Neuronal stem cell (in vitro differentiated cells): Measurements from ENCODE around the gene GATA3.
A peak's percentile ranks its signal among the peaks of the same experiment; 100 is the strongest.

Experiments used
- DNase-seq: peaks from one replicate; pipeline ENCODE4 v3.0.0-alpha.2; 2013; ENCODE audit warnings: low spot score
- H2AFZ ChIP-seq: one replicate; pipeline ENCODE4 v1.6.1; 2013; ENCODE audit warnings: mild to moderate bottlenecking, low read length, inconsistent platforms
- H2AK5ac ChIP-seq: 2 replicates; pipeline ENCODE4 v1.6.1; 2013; ENCODE audit warnings: low read depth, mild to moderate bottlenecking, inconsistent platforms, low read length, moderate library complexity, mixed read lengths
- H2BK120ac ChIP-seq: 2 replicates; pipeline ENCODE4 v1.6.1; 2013; ENCODE audit warnings: low read depth, mild to moderate bottlenecking, inconsistent platforms, low read length, moderate library complexity, mixed read lengths
- H2BK12ac ChIP-seq: one replicate; pipeline ENCODE4 v1.6.1; 2013; ENCODE audit warnings: low read length, inconsistent platforms
- H2BK15ac ChIP-seq: 2 replicates; pipeline ENCODE4 v1.6.1; 2013; ENCODE audit warnings: mild to moderate bottlenecking, low read length, inconsistent platforms, mixed read lengths
- H2BK5ac ChIP-seq: one replicate; pipeline ENCODE4 v1.6.1; 2013; ENCODE audit warnings: inconsistent platforms, mild to moderate bottlenecking, low read length, moderate library complexity
- H3K14ac ChIP-seq: one replicate; pipeline ENCODE4 v1.6.1; 2013; ENCODE audit warnings: low read length, inconsistent platforms
- H3K18ac ChIP-seq: 2 replicates; pipeline ENCODE4 v1.6.1; 2013; ENCODE audit warnings: low read length, inconsistent platforms
- H3K23ac ChIP-seq: 2 replicates; pipeline ENCODE4 v1.6.1; 2013; ENCODE audit warnings: low read depth, mild to moderate bottlenecking, mixed read lengths, low read length, inconsistent platforms; ENCODE audit not compliant: poor library complexity
- H3K27ac ChIP-seq: replicated peaks from 3 replicates; pipeline ENCODE4 v1.5.1; 2013; ENCODE audit warnings: low read length, inconsistent platforms
- H3K27me3 ChIP-seq, 3 experiments: 2 replicates each; pipeline ENCODE4 v1.6.1; 2013; ENCODE audit warnings: low read length in 3 of 3, mild to moderate bottlenecking in 2 of 3, inconsistent platforms in 1 of 3, low read depth in 1 of 3, mixed read lengths in 1 of 3, moderate library complexity in 1 of 3; ENCODE audit not compliant: control insufficient read depth in 3 of 3, insufficient read depth in 3 of 3
- H3K36me3 ChIP-seq, 2 donors: replicated peaks in 1 of 2; 2 replicates each; pipeline ENCODE4 v1.6.1; 2013; ENCODE audit warnings: low read length in 2 of 2; ENCODE audit not compliant: control insufficient read depth in 2 of 2, insufficient read depth in 2 of 2
- H3K4ac ChIP-seq: 2 replicates; pipeline ENCODE4 v1.6.1; 2013; ENCODE audit warnings: inconsistent platforms, mild to moderate bottlenecking, low read length, moderate library complexity
- H3K4me1 ChIP-seq, 2 donors: 1 replicate in 1 of 2; 2 replicates in 1 of 2; pipeline ENCODE4 v1.6.1; 2013; ENCODE audit warnings: low read length in 2 of 2, low read depth in 1 of 2; ENCODE audit not compliant: control insufficient read depth in 2 of 2, insufficient read depth in 1 of 2
- H3K4me2 ChIP-seq: one replicate; pipeline ENCODE4 v1.6.1; 2013; ENCODE audit warnings: mild to moderate bottlenecking, low read length, inconsistent platforms; ENCODE audit not compliant: insufficient read depth, poor library complexity, severe bottlenecking
- H3K4me3 ChIP-seq, 2 donors: 2 replicates each; pipeline ENCODE4 v1.5.1; 2013; ENCODE audit warnings: low read length in 2 of 2, mild to moderate bottlenecking in 2 of 2, inconsistent platforms in 1 of 2, moderate library complexity in 1 of 2
- H3K79me1 ChIP-seq: one replicate; pipeline ENCODE4 v1.6.1; 2013; ENCODE audit warnings: low read depth, mild to moderate bottlenecking, inconsistent platforms, low read length, moderate library complexity
- H3K9ac ChIP-seq: one replicate; pipeline ENCODE4 v1.6.1; 2013; ENCODE audit warnings: mild to moderate bottlenecking, low read depth, low read length, inconsistent platforms; ENCODE audit not compliant: poor library complexity
- H3K9me3 ChIP-seq, 2 donors: replicated peaks in 1 of 2; 2 replicates each; pipeline versions ENCODE3 to v1.6.1; 2013; ENCODE audit warnings: low read length in 2 of 2, mild to moderate bottlenecking in 2 of 2, inconsistent platforms in 1 of 2, low read depth in 1 of 2, mixed read lengths in 1 of 2, moderate library complexity in 1 of 2; ENCODE audit not compliant: control insufficient read depth in 2 of 2, insufficient read depth in 1 of 2
- H4K8ac ChIP-seq: one replicate; pipeline ENCODE4 v1.6.1; 2013; ENCODE audit warnings: low read depth, mild to moderate bottlenecking, inconsistent platforms, low read length, moderate library complexity
- H4K91ac ChIP-seq: one replicate; pipeline ENCODE4 v1.6.1; 2013; ENCODE audit warnings: low read length, low read depth, mild to moderate bottlenecking, inconsistent platforms; ENCODE audit not compliant: poor library complexity
- WGBS, 2 donors: extraction: QIAGEN DNeasy Blood & Tissue Kit; methylation state at CpG; one replicate each; pipeline ENCODE4 v1.1.7; 2013; ENCODE audit warnings: missing lambda C conversion rate in 2 of 2, mixed read lengths in 1 of 2; ENCODE audit not compliant: insufficient read length in 2 of 2, insufficient replicate concordance in 1 of 2; ENCODE audit errors: extremely low coverage in 2 of 2; 5-methylcytosine and 5-hydroxymethylcytosine counted together

GATA3 gene

DNA sequence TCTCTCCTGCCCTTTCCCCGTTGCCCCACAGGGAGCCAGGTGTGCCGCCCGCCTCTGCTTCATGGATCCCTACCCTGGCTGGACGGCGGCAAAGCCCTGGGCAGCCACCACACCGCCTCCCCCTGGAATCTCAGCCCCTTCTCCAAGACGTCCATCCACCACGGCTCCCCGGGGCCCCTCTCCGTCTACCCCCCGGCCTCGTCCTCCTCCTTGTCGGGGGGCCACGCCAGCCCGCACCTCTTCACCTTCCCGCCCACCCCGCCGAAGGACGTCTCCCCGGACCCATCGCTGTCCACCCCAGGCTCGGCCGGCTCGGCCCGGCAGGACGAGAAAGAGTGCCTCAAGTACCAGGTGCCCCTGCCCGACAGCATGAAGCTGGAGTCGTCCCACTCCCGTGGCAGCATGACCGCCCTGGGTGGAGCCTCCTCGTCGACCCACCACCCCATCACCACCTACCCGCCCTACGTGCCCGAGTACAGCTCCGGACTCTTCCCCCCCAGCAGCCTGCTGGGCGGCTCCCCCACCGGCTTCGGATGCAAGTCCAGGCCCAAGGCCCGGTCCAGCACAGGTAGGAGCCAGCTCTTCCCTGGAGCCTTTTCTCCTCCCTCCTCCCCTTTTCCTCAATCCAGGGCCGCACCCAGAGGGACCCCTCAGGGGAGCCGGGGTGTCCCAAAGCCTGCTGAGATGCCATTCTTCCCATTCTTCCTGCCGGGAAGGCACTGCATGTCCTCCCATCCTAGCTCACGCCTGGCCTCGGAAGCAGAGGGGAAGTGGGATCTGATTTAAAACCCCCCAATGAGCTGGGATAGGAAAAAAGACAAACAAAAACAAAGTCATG lies 4.0 kb downstream of the GATA3 start:
- H3K14ac ChIP-seq = no peak overlapping the region
- H4K91ac ChIP-seq = no peak overlapping the region
- no peaks in the 10 kb centered on the region for H3K36me3 ChIP-seq
- no peak overlapping the region for H4K8ac ChIP-seq
- peak overlapping the region; percentile 47 for H2BK5ac ChIP-seq
- WGBS, 2 donors = no CpG with 5 or more reads among the region's 45 CpGs
- peak overlapping the region; percentile 88 for H3K18ac ChIP-seq
- no peak overlapping the region for H3K4me2 ChIP-seq
- H2AK5ac ChIP-seq = peak overlapping the region; percentile 60
- H3K4ac ChIP-seq = no peak overlapping the region
- peak overlapping the region; percentile 85 for H3K23ac ChIP-seq
- peak overlapping the region; percentile 31 for H2BK12ac ChIP-seq
- no peak overlapping the region for H2AFZ ChIP-seq
- no peak overlapping the region for H3K9ac ChIP-seq
- H3K27ac ChIP-seq = no peak overlapping the region
- H2BK15ac ChIP-seq = peak overlapping the region; percentile 63
- peaks cover 9 to 28% of the 10 kb centered on the region in 2 donors for H3K4me1 ChIP-seq
- H2BK120ac ChIP-seq = no peak overlapping the region
- peaks cover 35 to 98% (median 73%) of the 10 kb centered on the region in 3 experiments for H3K27me3 ChIP-seq
- DNase-seq = no peak
- H3K79me1 ChIP-seq = no peaks in the 10 kb centered on the region
- no peak overlapping the region for H3K4me3 ChIP-seq
- no peaks in the 10 kb centered on the region for H3K9me3 ChIP-seq

DNA sequence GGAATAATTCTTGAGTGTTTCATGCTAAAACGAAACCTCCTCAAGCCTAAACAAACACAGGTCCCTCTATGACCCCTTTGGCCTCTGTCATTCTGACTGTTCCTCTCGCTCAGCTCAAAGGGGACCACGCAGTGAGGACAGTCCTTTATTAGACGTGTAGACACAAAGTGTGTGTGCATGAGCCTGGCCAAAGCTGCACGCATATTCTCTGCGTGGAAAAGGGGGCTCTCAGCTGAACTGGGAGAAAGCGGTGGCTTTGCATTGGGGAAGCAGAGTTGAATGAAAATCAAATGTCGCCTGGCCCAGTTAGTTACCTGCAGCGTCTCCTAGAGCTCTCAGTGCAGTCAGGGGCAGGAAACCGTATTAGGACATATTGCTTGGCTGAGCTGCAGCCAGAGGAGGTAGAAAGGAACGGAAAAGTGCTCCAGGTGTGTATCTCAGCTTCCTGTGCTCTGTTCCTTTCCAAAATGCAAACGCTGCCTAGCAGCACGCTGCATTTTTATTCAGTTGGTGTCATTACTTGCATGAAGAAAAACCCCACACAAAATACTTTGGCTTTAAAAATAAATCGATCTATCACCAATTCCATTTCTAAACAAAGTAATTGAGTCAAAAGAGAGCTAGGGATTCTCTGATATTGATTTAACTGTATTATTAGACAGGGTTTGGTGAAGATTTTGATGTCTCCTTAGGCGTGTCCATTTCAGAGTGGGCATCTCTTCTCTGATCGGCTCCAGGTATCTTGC lies 4.9 kb downstream of the GATA3 start:
- Histone ChIP-seq H2BK5ac (no peak overlapping the region), H2AFZ (no peak overlapping the region), H4K8ac (no peak overlapping the region), H3K4me1 (peaks cover 4 to 33% of the 10 kb centered on the region in 2 donors), H3K4me3 (no peak overlapping the region), H3K27ac (no peak overlapping the region), H2BK12ac (no peak overlapping the region), H2AK5ac (no peak overlapping the region), H3K4me2 (no peak overlapping the region), H3K18ac (no peak overlapping the region), H3K79me1 (no peaks in the 10 kb centered on the region), H3K14ac (no peak overlapping the region), H3K23ac (no peak overlapping the region), H3K27me3 (peaks cover 35 to 100% (median 75%) of the 10 kb centered on the region in 3 experiments), H3K4ac (no peak overlapping the region), H4K91ac (no peak overlapping the region), H3K9me3 (no peaks in the 10 kb centered on the region), H3K36me3 (no peaks in the 10 kb centered on the region), H3K9ac (no peak overlapping the region), H2BK120ac (no peak overlapping the region), H2BK15ac (no peak overlapping the region)
- DNase-seq = peak; percentile 20
- WGBS, 2 donors = no CpG with 5 or more reads among the region's 16 CpGs

GRCh38 chr10:8060010-8060703 lies 5.7 kb downstream of the GATA3 start:
- Histone ChIP-seq H2AFZ (no peak overlapping the region), H3K23ac (no peak overlapping the region), H3K4me2 (no peak overlapping the region), H3K27ac (no peak overlapping the region), H4K91ac (no peak overlapping the region), H3K27me3 (peaks cover 34 to 100% (median 69%) of the 10 kb centered on the region in 3 experiments), H2BK120ac (no peak overlapping the region), H3K79me1 (no peaks in the 10 kb centered on the region), H3K14ac (no peak overlapping the region), H3K9ac (no peak overlapping the region), H3K18ac (no peak overlapping the region), H3K36me3 (no peaks in the 10 kb centered on the region), H3K4me3 (no peak overlapping the region), H4K8ac (no peak overlapping the region), H2BK15ac (no peak overlapping the region), H2AK5ac (no peak overlapping the region), H2BK5ac (no peak overlapping the region), H3K9me3 (no peaks in the 10 kb centered on the region), H3K4ac (no peak overlapping the region), H3K4me1 (peaks cover 0 to 35% of the 10 kb centered on the region in 2 donors), H2BK12ac (no peak overlapping the region)
- no CpG with 5 or more reads among the region's 15 CpGs for WGBS, 2 donors
- DNase-seq = peak; percentile 69
